HUES6 (cell line): ENCODE data around the gene COL26A1.

Source experiments
- H3K27ac ChIP-seq: 2 replicates; pipeline ENCODE4 v1.7.0; 2013; ENCODE audit warnings: low read depth, mild to moderate bottlenecking, low read length, inconsistent platforms
- H3K27me3 ChIP-seq: 2 replicates; pipeline ENCODE4 v1.6.1; 2013; ENCODE audit warnings: low read length; ENCODE audit not compliant: control insufficient read depth, insufficient read depth
- H3K36me3 ChIP-seq: 2 replicates; pipeline ENCODE4 v1.6.1; 2013; ENCODE audit warnings: low read length; ENCODE audit not compliant: control insufficient read depth, insufficient read depth
- H3K4me1 ChIP-seq: 2 replicates; pipeline ENCODE4 v1.6.1; 2013; ENCODE audit warnings: low read length; ENCODE audit not compliant: control insufficient read depth, insufficient read depth
- H3K4me3 ChIP-seq: 2 replicates; pipeline ENCODE4 v1.5.1; 2013; ENCODE audit warnings: low read depth, low read length
- H3K9ac ChIP-seq: one replicate; pipeline ENCODE4 v1.6.1; 2013; ENCODE audit warnings: mild to moderate bottlenecking, low read length
- H3K9me3 ChIP-seq: 2 replicates; pipeline ENCODE4 v1.6.1; 2013; ENCODE audit warnings: low read depth, low read length; ENCODE audit not compliant: control insufficient read depth, insufficient read depth

The COL26A1 gene

GRCh38 chr7:101402081-101402779, 39.6 kb downstream of the COL26A1 start:
- H3K27me3 ChIP-seq = no peaks in the 10 kb centered on the region
- no peaks in the 10 kb centered on the region; the same call in 1 of the 2 replicates for H3K9me3 ChIP-seq
- H3K4me3 ChIP-seq = peak overlapping the region; percentile 33; the same call in 1 of the 2 replicates
- H3K27ac ChIP-seq = peak overlapping the region; percentile 52; the same call in 1 of the 2 replicates
- H3K36me3 ChIP-seq = no peaks in the 10 kb centered on the region
- peaks cover 31% of the 10 kb centered on the region for H3K4me1 ChIP-seq
- H3K9ac ChIP-seq = peak overlapping the region; percentile 67

GRCh38 chr7:101402835-101403234, 40.2 kb downstream of the COL26A1 start:
- no peak overlapping the region for H3K4me3 ChIP-seq

GRCh38 chr7:101405474-101406067, 42.9 kb downstream of the COL26A1 start:
- Histone ChIP-seq H3K36me3 (no peaks in the 10 kb centered on the region), H3K27ac (no peak overlapping the region), H3K9me3 (peaks cover 17% of the 10 kb centered on the region), H3K27me3 (no peaks in the 10 kb centered on the region), H3K9ac (no peak overlapping the region), H3K4me1 (peaks cover 22% of the 10 kb centered on the region), H3K4me3 (no peak overlapping the region)

More at GRCh38 chr7:101402835-101403234, 40.2 kb downstream of the COL26A1 start:
- Histone ChIP-seq H3K36me3 (no peaks in the 10 kb centered on the region), H3K4me1 (peaks cover 31% of the 10 kb centered on the region), H3K27me3 (no peaks in the 10 kb centered on the region), H3K9me3 (no peaks in the 10 kb centered on the region; the same call in 1 of the 2 replicates), H3K27ac (peak overlapping the region; percentile 7; the same call in 1 of the 2 replicates), H3K9ac (no peak overlapping the region)

GRCh38 chr7:101410743-101411507, 48.2 kb downstream of the COL26A1 start:
- H3K36me3 ChIP-seq = no peaks in the 10 kb centered on the region
- no peak overlapping the region for H3K4me3 ChIP-seq
- no peak overlapping the region for H3K27ac ChIP-seq
- peaks cover 17% of the 10 kb centered on the region for H3K9me3 ChIP-seq
- H3K27me3 ChIP-seq = no peaks in the 10 kb centered on the region
- no peak overlapping the region for H3K9ac ChIP-seq
- peaks cover 8% of the 10 kb centered on the region for H3K4me1 ChIP-seq

- Histone ChIP-seq H3K4me3 (no peak overlapping the region), H3K4me1 (peaks cover 8% of the 10 kb centered on the region), H3K9ac (no peak overlapping the region), H3K27me3 (no peaks in the 10 kb centered on the region), H3K36me3 (no peaks in the 10 kb centered on the region), H3K9me3 (peaks cover 17% of the 10 kb centered on the region), H3K27ac (no peak overlapping the region)
These were observed 48.8 kb downstream of the COL26A1 start for GRCh38 chr7:101411508-101411874.

- Histone ChIP-seq H3K27me3 (no peaks in the 10 kb centered on the region), H3K36me3 (no peaks in the 10 kb centered on the region), H3K4me1 (peaks cover 8% of the 10 kb centered on the region), H3K9me3 (peaks cover 17% of the 10 kb centered on the region), H3K27ac (no peak overlapping the region), H3K9ac (no peak overlapping the region), H3K4me3 (no peak overlapping the region)
These were observed 50.3 kb downstream of the COL26A1 start for GRCh38 chr7:101412976-101413375.

GRCh38 chr7:101418694-101419093, 56.0 kb downstream of the COL26A1 start:
- Histone ChIP-seq H3K27ac (no peak overlapping the region), H3K36me3 (peaks cover 3% of the 10 kb centered on the region; the same call in 1 of the 2 replicates), H3K9me3 (no peaks in the 10 kb centered on the region), H3K4me1 (peaks cover 16% of the 10 kb centered on the region), H3K27me3 (no peaks in the 10 kb centered on the region), H3K4me3 (no peak overlapping the region), H3K9ac (no peak overlapping the region)

GRCh38 chr7:101419831-101420230, 57.2 kb downstream of the COL26A1 start:
- H3K4me3 ChIP-seq = no peak overlapping the region
- no peak overlapping the region for H3K27ac ChIP-seq
- H3K27me3 ChIP-seq = no peaks in the 10 kb centered on the region
- no peaks in the 10 kb centered on the region for H3K9me3 ChIP-seq
- H3K9ac ChIP-seq = no peak overlapping the region
- peaks cover 3% of the 10 kb centered on the region; the same call in 1 of the 2 replicates for H3K36me3 ChIP-seq
- H3K4me1 ChIP-seq = peaks cover 19% of the 10 kb centered on the region

- no peaks in the 10 kb centered on the region for H3K9me3 ChIP-seq
- no peak overlapping the region for H3K4me3 ChIP-seq
- H3K27me3 ChIP-seq = no peaks in the 10 kb centered on the region
- H3K36me3 ChIP-seq = peaks cover 3% of the 10 kb centered on the region; the same call in 1 of the 2 replicates
- H3K4me1 ChIP-seq = peaks cover 19% of the 10 kb centered on the region
- H3K27ac ChIP-seq = no peak overlapping the region
- H3K9ac ChIP-seq = no peak overlapping the region
These were observed 57.8 kb downstream of the COL26A1 start for GRCh38 chr7:101420436-101420835.

- H3K9me3 ChIP-seq = no peaks in the 10 kb centered on the region
- no peak overlapping the region for H3K27ac ChIP-seq
- H3K4me1 ChIP-seq = peaks cover 19% of the 10 kb centered on the region
These were observed 59.9 kb downstream of the COL26A1 start for GRCh38 chr7:101422356-101423195.

More at GRCh38 chr7:101422356-101423195, 59.9 kb downstream of the COL26A1 start:
- H3K36me3 ChIP-seq = peaks cover 3% of the 10 kb centered on the region; the same call in 1 of the 2 replicates
- no peak overlapping the region for H3K9ac ChIP-seq
- H3K27me3 ChIP-seq = no peaks in the 10 kb centered on the region
- H3K4me3 ChIP-seq = no peak overlapping the region
